Glutamatergic neuron (in vitro differentiated cells): ENCODE data around the gene DEDD2. TPM values are rescaled to one million over a fixed set of nuclear protein-coding genes. Genes with fewer than 3 reads are reported as not detected.

ENCODE experiments used
- DNase-seq: peaks from one replicate; pipeline ENCODE4 v3.0.0; 2022
- H3K27ac Mint-ChIP-seq: one replicate; pipeline ENCODE4 v1.8.0; 2020; ENCODE audit warnings: mild to moderate bottlenecking, mixed read lengths, inconsistent platforms; ENCODE audit not compliant: unreplicated experiment
- H3K27me3 Mint-ChIP-seq: one replicate; pipeline ENCODE4 v1.8.0; 2020; ENCODE audit warnings: mild to moderate bottlenecking, moderate library complexity, mixed read lengths, inconsistent platforms; ENCODE audit not compliant: unreplicated experiment
- H3K36me3 Mint-ChIP-seq: one replicate; pipeline ENCODE4 v1.8.0; 2020; ENCODE audit warnings: mild to moderate bottlenecking, mixed read lengths, inconsistent platforms; ENCODE audit not compliant: unreplicated experiment
- H3K4me1 Mint-ChIP-seq: one replicate; pipeline ENCODE4 v1.8.0; 2020; ENCODE audit warnings: mild to moderate bottlenecking, low read depth, mixed read lengths, inconsistent platforms; ENCODE audit not compliant: unreplicated experiment
- H3K4me3 Mint-ChIP-seq: one replicate; pipeline ENCODE4 v1.8.0; 2020; ENCODE audit warnings: mild to moderate bottlenecking, mixed read lengths, inconsistent platforms; ENCODE audit not compliant: unreplicated experiment
- H3K9me3 Mint-ChIP-seq: one replicate; pipeline ENCODE4 v1.8.0; 2020; ENCODE audit warnings: mild to moderate bottlenecking, moderate library complexity, mixed read lengths, inconsistent platforms; ENCODE audit not compliant: unreplicated experiment
- total RNA-seq: library from RNA; stranded (reverse); fragmentation: NEBNext Ultra II Directional; extraction: Animal tissue kit (Norgen Biotek cat#: 25700); gene quantifications from one replicate; pipeline ENCODE4 v1.2.1, GENCODE V29; 2021; ENCODE audit not compliant: unreplicated experiment
- TF ChIP-seq, protein P1 (sequence below): fragments of 200-600 bp; sonication (generic); IDR thresholded peaks from one replicate; pipeline ENCODE4 v1.5.0; 2021; ENCODE audit not compliant: partially characterized antibody, unreplicated experiment

Gene DEDD2
- total RNA-seq, 1 donor from 2014 or later = 30.7 TPM

GRCh38 chr19:42252365-42253244 is 35.1 kb upstream of the DEDD2 start:
- Mint-ChIP-seq H3K4me3 (peak overlapping the region; percentile 94), H3K9me3 (peaks cover 12% of the 10 kb centered on the region), H3K27me3 (peaks cover 9% of the 10 kb centered on the region), H3K4me1 (peaks cover 16% of the 10 kb centered on the region), H3K27ac (peak overlapping the region; percentile 96), H3K36me3 (no peaks in the 10 kb centered on the region)
- no peak for DNase-seq
- TF ChIP-seq, protein P1, sequence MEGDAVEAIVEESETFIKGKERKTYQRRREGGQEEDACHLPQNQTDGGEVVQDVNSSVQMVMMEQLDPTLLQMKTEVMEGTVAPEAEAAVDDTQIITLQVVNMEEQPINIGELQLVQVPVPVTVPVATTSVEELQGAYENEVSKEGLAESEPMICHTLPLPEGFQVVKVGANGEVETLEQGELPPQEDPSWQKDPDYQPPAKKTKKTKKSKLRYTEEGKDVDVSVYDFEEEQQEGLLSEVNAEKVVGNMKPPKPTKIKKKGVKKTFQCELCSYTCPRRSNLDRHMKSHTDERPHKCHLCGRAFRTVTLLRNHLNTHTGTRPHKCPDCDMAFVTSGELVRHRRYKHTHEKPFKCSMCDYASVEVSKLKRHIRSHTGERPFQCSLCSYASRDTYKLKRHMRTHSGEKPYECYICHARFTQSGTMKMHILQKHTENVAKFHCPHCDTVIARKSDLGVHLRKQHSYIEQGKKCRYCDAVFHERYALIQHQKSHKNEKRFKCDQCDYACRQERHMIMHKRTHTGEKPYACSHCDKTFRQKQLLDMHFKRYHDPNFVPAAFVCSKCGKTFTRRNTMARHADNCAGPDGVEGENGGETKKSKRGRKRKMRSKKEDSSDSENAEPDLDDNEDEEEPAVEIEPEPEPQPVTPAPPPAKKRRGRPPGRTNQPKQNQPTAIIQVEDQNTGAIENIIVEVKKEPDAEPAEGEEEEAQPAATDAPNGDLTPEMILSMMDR = no peak

GRCh38 chr19:42251572-42252358 is 34.3 kb upstream of the DEDD2 start:
- H3K4me1 Mint-ChIP-seq = peaks cover 16% of the 10 kb centered on the region
- H3K27me3 Mint-ChIP-seq = peaks cover 9% of the 10 kb centered on the region
- peak overlapping the region; percentile 86 for H3K27ac Mint-ChIP-seq
- peak overlapping the region; percentile 94 for H3K4me3 Mint-ChIP-seq
- no peaks in the 10 kb centered on the region for H3K36me3 Mint-ChIP-seq
- H3K9me3 Mint-ChIP-seq = peaks cover 12% of the 10 kb centered on the region
- TF ChIP-seq, protein P1 = no peak
- no peak for DNase-seq

- no peak overlapping the region for H3K4me3 Mint-ChIP-seq
- H3K27ac Mint-ChIP-seq = no peak overlapping the region
- no peak for DNase-seq
These were observed 33.4 kb upstream of the DEDD2 start for GRCh38 chr19:42250666-42251531.

DNA sequence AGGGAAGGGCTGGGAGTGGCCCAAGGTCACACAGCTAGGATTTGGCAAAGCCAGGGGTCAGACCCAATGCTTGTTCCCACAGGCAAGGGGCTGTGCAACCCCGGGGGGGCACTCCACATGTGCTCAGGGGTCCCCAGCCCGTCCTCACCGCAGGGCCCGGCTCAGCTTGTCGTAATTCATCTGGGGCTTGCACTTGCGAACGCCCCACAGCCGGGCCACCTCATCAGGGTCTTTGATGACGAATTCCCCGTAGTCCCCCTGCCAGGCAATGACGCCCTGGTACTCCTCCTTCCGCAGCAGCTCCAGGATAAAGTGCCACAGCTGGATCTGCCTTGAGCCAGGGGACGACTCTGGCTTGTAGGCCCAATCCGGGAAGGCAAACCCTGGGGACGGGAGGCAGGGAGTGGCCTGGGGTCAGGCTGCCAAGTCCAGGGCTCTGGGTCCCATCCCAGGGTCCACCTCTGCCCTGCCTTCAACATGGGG is 32.7 kb upstream of the DEDD2 start:
- Mint-ChIP-seq H3K4me1 (peaks cover 12% of the 10 kb centered on the region), H3K36me3 (no peaks in the 10 kb centered on the region), H3K9me3 (peaks cover 10% of the 10 kb centered on the region), H3K27me3 (peaks cover 7% of the 10 kb centered on the region), H3K4me3 (no peak overlapping the region), H3K27ac (no peak overlapping the region)
- no peak for DNase-seq
- TF ChIP-seq, protein P1 = no peak

More at GRCh38 chr19:42250666-42251531, 33.4 kb upstream of the DEDD2 start:
- TF ChIP-seq, protein P1 = no peak
- peaks cover 10% of the 10 kb centered on the region for H3K9me3 Mint-ChIP-seq
- peaks cover 5% of the 10 kb centered on the region for H3K27me3 Mint-ChIP-seq
- no peaks in the 10 kb centered on the region for H3K36me3 Mint-ChIP-seq
- H3K4me1 Mint-ChIP-seq = peaks cover 9% of the 10 kb centered on the region
